ENCODE measurements around the gene GTSF1L.

GTSF1L gene

DNA sequence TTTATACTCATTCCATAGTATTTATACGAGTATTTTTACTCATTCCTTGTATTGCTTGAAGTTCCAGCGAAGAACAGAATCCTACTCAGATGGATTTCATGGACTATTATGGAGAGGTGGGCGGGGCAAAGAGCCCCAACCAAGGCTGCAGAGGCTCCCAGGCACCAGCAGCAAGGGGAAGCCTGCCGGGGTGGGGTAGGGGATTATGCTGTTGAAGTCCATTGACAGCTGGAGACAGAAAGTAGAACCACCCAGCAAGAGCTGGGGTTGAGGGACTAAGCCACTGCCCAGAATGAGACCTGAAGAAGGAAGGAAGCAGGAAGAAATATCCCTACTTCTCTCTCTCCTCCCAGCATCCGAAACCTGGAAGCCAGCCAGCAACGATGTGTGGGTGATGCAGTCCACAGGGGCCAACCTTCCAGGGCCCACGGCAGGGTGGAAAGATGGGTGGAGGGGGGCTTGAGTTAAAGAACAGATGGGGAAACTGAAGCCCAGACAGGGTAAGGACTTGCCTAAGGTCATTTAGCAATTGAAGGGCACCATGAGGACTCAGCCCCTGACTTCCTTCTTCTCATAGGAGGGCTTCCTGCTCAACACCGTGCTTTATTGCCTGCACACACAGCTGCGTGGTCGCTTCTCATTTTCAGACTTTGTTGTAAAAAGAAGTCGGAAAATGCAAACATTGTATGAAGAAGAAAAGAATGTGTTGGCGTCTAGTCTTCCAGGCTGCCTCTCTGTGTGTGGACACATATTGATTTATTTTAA, 18.3 kb upstream of the GTSF1L start:
- no peak for DNase-seq

GRCh38 chr20:43744151-43744611, 17.4 kb upstream of the GTSF1L start:
- DNase-seq: no peak

DNA sequence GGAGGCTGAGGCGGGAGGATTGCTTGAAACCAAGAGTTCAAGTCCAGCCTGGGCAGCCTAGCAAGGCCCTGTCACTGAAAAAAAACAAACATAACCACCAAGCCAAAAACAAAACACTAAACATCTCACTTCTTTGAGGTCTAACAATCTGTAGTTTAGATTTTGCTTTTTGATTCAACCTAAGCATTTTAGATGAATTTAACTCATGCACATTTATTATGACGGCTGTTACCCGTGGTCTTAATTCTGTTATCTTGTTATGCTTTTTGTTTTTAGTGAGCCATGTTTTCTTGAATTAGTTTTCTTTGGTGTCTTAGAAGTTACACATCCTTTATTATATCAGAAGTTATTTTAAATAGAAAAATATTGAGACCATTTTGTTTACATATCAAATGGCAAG, 13.8 kb upstream of the GTSF1L start:
- no peak for DNase-seq

DNA sequence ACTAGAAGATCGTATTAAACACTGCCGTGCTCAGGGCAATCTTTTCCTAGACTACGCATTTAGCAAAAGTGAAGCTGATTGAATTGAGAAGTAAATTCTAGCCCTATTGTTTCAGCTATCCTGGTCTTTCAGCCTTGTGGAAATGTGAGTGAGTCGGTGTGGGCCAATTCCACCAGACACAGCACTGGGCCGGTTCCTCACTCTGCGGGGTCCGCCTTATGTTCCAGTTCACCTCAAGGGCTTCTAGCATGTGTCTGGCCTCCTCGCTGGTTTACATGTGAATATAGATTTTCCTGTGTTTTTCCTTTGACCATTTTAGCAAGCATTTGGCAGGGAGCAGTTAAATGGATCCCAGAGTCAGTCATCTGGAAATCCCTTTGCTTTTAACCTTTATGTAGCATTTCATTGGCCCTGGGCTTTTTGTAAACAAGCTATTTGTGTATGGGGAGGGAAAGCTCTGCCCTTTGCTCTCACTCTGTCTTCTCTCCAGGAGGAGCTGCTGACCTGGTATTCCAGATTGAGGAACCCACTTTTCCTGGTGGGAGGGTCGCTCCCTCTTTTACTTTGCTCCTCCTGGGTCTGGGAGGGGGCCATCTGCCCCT, 12.4 kb upstream of the GTSF1L start:
- no peak for DNase-seq

GRCh38 chr20:43737925-43738324, 11.1 kb upstream of the GTSF1L start:
- no peak for DNase-seq

GRCh38 chr20:43736588-43737158, 9.9 kb upstream of the GTSF1L start:
- no peak for DNase-seq

GRCh38 chr20:43731927-43732326, 5.1 kb upstream of the GTSF1L start:
- DNase-seq: no peak

DNA sequence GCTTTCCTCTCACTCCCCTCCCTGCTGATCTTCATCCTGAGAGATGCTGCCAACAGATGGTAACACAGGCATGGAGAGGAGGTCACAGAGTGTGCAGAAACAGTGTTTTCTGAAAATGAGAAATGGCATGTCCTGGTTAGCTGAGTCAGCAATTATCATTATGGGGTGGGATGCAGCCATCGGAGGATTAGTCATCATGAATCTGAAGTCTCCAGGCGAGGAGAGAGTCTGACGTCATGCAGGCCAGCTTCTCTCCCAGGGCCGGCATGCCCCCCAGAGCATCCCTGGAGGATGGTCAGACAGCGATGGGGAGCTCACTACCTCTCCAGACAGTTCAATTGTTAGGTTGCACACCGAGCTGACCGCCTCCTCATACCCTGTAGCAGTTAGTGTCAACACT, 4.7 kb upstream of the GTSF1L start:
- DNase-seq: no peak

DNA sequence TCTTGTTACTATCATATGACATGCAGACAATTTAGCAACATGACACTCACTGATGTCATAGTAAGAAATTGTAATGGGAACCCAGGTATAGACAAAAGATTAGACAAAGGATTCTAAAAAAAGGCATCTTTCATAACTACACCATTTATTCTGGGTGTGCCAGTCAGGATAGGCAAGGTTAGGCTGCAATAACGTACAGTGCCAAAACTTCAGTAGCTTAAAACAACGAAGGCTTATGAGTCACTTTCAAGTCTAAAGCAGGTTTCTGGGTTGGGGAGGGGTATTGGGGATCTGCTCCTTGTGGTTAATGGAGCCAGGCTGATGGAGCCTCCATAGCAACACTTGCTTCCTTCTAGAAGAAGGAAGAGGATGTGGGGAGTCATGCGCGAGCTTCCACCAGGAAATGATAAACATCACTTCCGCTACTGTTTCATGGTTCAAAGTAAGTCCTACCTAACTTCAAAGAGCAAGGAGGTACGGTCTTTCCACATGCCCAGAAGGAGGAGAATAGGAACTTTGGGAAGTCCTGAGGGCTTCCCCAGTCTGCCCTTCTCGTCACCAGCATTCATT, 2.0 kb upstream of the GTSF1L start:
- DNase-seq: no peak

DNA sequence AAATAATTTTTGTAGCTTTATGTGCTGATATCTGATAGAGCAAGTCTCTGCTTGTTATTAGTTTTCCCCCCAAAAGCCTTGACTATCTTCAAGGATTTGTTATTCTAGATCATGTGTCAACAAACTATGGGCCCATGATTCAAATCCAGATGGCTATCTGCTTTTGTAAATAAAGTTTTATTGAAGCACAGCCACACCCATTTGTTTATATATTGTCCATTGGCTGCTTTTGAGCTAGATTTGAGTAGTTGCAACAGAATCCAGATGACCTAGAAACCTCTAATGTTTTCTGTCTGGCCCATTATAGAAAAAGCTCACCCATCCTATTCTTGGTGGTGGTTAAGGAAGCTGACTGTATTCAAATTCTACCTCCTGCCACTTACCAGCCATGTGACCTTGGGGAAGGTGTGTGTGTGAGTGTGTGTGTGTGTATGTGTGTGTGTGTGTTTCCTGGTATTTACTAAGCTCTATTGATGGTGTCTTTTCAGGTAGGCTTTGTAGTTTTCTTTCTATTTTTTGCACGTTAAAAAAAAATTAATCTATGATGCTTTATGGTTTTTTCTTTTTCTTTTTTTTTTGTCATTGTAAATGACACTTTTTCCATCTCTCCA, 1.3 kb upstream of the GTSF1L start:
- peak; percentile 13 for DNase-seq

DNA sequence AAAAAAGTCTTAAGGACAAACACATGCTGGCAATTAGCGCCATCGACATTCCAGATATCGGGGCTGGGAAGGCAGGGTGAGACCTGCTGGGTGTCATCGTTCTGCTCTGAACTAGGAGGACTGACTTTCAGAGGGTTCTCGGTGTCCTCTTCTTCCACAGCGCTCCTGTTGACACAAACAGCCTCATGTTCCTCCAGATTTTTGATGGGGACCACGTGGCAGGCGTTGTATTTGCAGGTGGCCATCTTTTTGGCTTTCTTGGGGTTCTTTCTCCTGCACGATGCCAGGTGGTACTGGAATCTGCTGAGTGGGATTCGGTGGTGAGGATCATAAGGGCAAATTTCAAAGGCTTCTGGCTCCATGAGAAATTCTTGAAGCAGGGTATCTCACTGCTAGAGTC, 469 bp downstream of the GTSF1L start:
- no peak for DNase-seq

GRCh38 chr20:43725666-43726065, 1.1 kb downstream of the GTSF1L start:
- DNase-seq: no peak

DNA sequence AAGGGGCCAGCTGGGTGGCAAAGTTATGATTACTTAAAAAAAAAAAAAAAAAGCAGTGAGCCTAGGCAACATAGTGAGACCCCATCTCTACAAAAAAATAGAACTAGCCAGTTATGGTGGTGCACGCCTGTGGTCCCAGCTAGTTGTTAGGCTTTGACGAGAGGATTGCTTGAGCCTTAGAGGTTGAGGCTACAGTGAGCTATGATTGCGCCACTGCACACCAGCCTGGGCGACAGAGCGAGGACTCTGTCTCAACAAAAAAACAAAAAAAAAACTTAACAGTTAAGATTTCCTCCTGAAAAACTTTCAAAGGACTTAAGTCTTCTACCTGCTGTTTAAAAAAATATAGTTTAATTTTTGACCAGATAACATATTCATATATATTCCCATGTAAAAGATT, 2.4 kb downstream of the GTSF1L start:
- no peak for DNase-seq

GRCh38 chr20:43723735-43724134, 3.1 kb downstream of the GTSF1L start:
- DNase-seq: no peak

DNA sequence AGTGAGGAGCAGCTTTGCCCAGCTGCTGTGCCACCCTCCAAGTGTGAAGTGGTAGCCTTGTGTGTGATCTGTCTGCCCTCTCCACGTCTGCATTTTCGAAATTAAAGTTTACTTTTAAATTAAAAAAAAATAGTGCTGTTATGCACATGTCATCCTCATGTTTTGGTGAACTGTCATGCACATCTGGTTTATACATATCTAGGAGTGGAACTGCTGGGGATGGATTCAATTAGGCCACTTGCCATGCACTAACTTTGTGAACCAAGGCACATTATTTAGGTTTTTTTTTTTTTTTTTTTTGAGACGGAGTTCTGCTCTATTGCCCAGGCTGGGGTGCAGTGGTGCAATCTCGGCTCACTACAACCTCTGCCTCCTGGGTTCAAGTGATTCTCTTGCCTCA, 3.6 kb downstream of the GTSF1L start:
- no peak for DNase-seq

DNA sequence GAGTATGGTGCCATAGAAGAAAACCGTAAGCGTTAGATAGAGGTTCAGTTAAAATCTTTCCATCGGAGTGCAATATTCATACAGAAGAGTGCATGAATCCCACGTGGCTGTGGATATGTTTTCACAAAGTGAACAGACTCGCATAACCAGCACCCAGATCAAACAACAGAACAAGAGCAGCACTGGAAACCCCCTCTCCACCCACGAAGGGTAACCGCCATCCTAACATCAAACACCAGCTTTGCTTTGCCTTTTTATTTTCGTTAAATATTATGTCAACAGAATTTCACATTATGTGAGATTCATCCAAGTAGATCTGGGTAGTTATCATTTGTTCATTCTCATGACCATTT, 4.7 kb downstream of the GTSF1L start:
- DNase-seq: peak; percentile 45

- DNase-seq: no peak
These were observed 5.2 kb downstream of the GTSF1L start for GRCh38 chr20:43721429-43722152.

- no peak for DNase-seq
These were observed 5.7 kb downstream of the GTSF1L start for GRCh38 chr20:43721097-43721428.

GRCh38 chr20:43720007-43720406, 6.8 kb downstream of the GTSF1L start:
- DNase-seq: no peak

- no peak for DNase-seq
These were observed 9.2 kb downstream of the GTSF1L start for GRCh38 chr20:43717616-43717995.

- DNase-seq: no peak
These were observed 9.8 kb downstream of the GTSF1L start for GRCh38 chr20:43716757-43717615.

GRCh38 chr20:43716123-43716522, 10.7 kb downstream of the GTSF1L start:
- DNase-seq: no peak

Measured in effector CD8-positive, alpha-beta T cell (primary cell).